Activated T-helper 2 cell treated with anti-CD3 and anti-CD28 coated beads, Interferon-gamma antibody, Interleukin-2, Interleukin-4, amounts not matched to agents 10 μg/mL and 5 μg/mL and 100 μg/mL, durations not matched to agents 14 hours and 24 hours and 36 hours (primary cell): ENCODE results near the gene SNX33. TPM values are rescaled to one million over a fixed set of nuclear protein-coding genes. Genes with fewer than 3 reads are reported as not detected.

Source experiments
- DNase-seq: peaks from one replicate; pipeline ENCODE4 v3.0.0; 2021; ENCODE audit warnings: low spot score
- H3K27ac Mint-ChIP-seq: one replicate; pipeline ENCODE4 v1.8.0; 2021; ENCODE audit warnings: mixed read lengths
- H3K27me3 Mint-ChIP-seq: one replicate; pipeline ENCODE4 v1.8.0; 2021; ENCODE audit warnings: low read depth, mixed read lengths
- H3K36me3 Mint-ChIP-seq: one replicate; pipeline ENCODE4 v1.8.0; 2021; ENCODE audit warnings: low read depth, mixed read lengths
- H3K4me1 Mint-ChIP-seq: one replicate; pipeline ENCODE4 v1.8.0; 2021; ENCODE audit warnings: low read depth, mixed read lengths
- H3K4me3 Mint-ChIP-seq: one replicate; pipeline ENCODE4 v1.8.0; 2021; ENCODE audit warnings: low read depth, mild to moderate bottlenecking, moderate library complexity, mixed read lengths
- H3K9me3 Mint-ChIP-seq: one replicate; pipeline ENCODE4 v1.8.0; 2021; ENCODE audit warnings: mixed read lengths
- intact Hi-C: fragments of 100-400 bp; cut with micrococcal nuclease; formaldehyde crosslinking; loops from one replicate; pipeline ENCODE4 v1.15.1; 2023
- total RNA-seq: library from RNA; stranded (reverse); gene quantifications from 2 replicates; pipeline ENCODE4 v1.2.3, GENCODE V29; 2022

SNX33 gene
- total RNA-seq, 1 donor from 2014 or later = 6.8 TPM

- Mint-ChIP-seq H3K27me3 (no peaks in the 10 kb centered on the region), H3K36me3 (no peaks in the 10 kb centered on the region), H3K4me1 (no peaks in the 10 kb centered on the region), H3K9me3 (no peaks in the 10 kb centered on the region), H3K27ac (no peak overlapping the region), H3K4me3 (no peak overlapping the region)
- no peak for DNase-seq
- intact Hi-C loops = no loop called here
These were observed 11.5 kb downstream of the SNX33 start for GRCh38 chr15:75659141-75659771.

GRCh38 chr15:75659928-75660645, 12.4 kb downstream of the SNX33 start:
- Mint-ChIP-seq H3K4me1 (no peaks in the 10 kb centered on the region), H3K4me3 (no peak overlapping the region), H3K36me3 (no peaks in the 10 kb centered on the region), H3K9me3 (no peaks in the 10 kb centered on the region), H3K27ac (no peak overlapping the region), H3K27me3 (no peaks in the 10 kb centered on the region)
- DNase-seq = no peak
- intact Hi-C loops = no loop called here

GRCh38 chr15:75661100-75661755, 13.5 kb downstream of the SNX33 start:
- no peaks in the 10 kb centered on the region for H3K9me3 Mint-ChIP-seq
- H3K4me1 Mint-ChIP-seq = no peaks in the 10 kb centered on the region
- no peak overlapping the region for H3K27ac Mint-ChIP-seq
- no peak for DNase-seq
- H3K27me3 Mint-ChIP-seq = no peaks in the 10 kb centered on the region
- intact Hi-C loops = no loop called here
- H3K4me3 Mint-ChIP-seq = no peak overlapping the region
- no peaks in the 10 kb centered on the region for H3K36me3 Mint-ChIP-seq

GRCh38 chr15:75661756-75662140, 14.0 kb downstream of the SNX33 start:
- no peak overlapping the region for H3K27ac Mint-ChIP-seq

GRCh38 chr15:75662823-75663519, 15.3 kb downstream of the SNX33 start:
- no peaks in the 10 kb centered on the region for H3K9me3 Mint-ChIP-seq
- H3K27ac Mint-ChIP-seq = no peak overlapping the region
- no peaks in the 10 kb centered on the region for H3K36me3 Mint-ChIP-seq
- intact Hi-C loops = no loop called here
- H3K4me1 Mint-ChIP-seq = no peaks in the 10 kb centered on the region
- H3K27me3 Mint-ChIP-seq = no peaks in the 10 kb centered on the region
- DNase-seq = no peak
- no peak overlapping the region for H3K4me3 Mint-ChIP-seq

More at GRCh38 chr15:75661756-75662140, 14.0 kb downstream of the SNX33 start:
- no peak for DNase-seq
- Mint-ChIP-seq H3K4me1 (no peaks in the 10 kb centered on the region), H3K36me3 (no peaks in the 10 kb centered on the region), H3K4me3 (no peak overlapping the region), H3K9me3 (no peaks in the 10 kb centered on the region), H3K27me3 (no peaks in the 10 kb centered on the region)
- intact Hi-C loops = no loop called here

GRCh38 chr15:75663931-75664421, 16.3 kb downstream of the SNX33 start:
- intact Hi-C loops = no loop called here

GRCh38 chr15:75666823-75667501, 19.2 kb downstream of the SNX33 start:
- no peak overlapping the region for H3K4me3 Mint-ChIP-seq
- H3K27me3 Mint-ChIP-seq = no peaks in the 10 kb centered on the region
- no peak for DNase-seq
- intact Hi-C loops = no loop called here
- H3K36me3 Mint-ChIP-seq = no peaks in the 10 kb centered on the region
- no peak overlapping the region for H3K27ac Mint-ChIP-seq
- H3K4me1 Mint-ChIP-seq = no peaks in the 10 kb centered on the region
- no peaks in the 10 kb centered on the region for H3K9me3 Mint-ChIP-seq

More at GRCh38 chr15:75663931-75664421, 16.3 kb downstream of the SNX33 start:
- H3K36me3 Mint-ChIP-seq = no peaks in the 10 kb centered on the region
- H3K4me3 Mint-ChIP-seq = no peak overlapping the region
- no peaks in the 10 kb centered on the region for H3K4me1 Mint-ChIP-seq
- no peak overlapping the region for H3K27ac Mint-ChIP-seq
- no peak for DNase-seq
- H3K27me3 Mint-ChIP-seq = no peaks in the 10 kb centered on the region
- no peaks in the 10 kb centered on the region for H3K9me3 Mint-ChIP-seq

GRCh38 chr15:75669191-75669878, 21.6 kb downstream of the SNX33 start:
- Mint-ChIP-seq H3K27me3 (no peaks in the 10 kb centered on the region), H3K9me3 (no peaks in the 10 kb centered on the region), H3K4me1 (no peaks in the 10 kb centered on the region), H3K36me3 (no peaks in the 10 kb centered on the region), H3K27ac (no peak overlapping the region), H3K4me3 (no peak overlapping the region)
- intact Hi-C loops = no loop called here
- no peak for DNase-seq

GRCh38 chr15:75669879-75670212, 22.1 kb downstream of the SNX33 start:
- H3K27ac Mint-ChIP-seq = no peak overlapping the region

GRCh38 chr15:75671730-75672602, 24.3 kb downstream of the SNX33 start:
- DNase-seq = no peak
- H3K4me3 Mint-ChIP-seq = no peak overlapping the region
- no peak overlapping the region for H3K27ac Mint-ChIP-seq
- H3K4me1 Mint-ChIP-seq = no peaks in the 10 kb centered on the region
- no peaks in the 10 kb centered on the region for H3K27me3 Mint-ChIP-seq
- H3K36me3 Mint-ChIP-seq = no peaks in the 10 kb centered on the region
- intact Hi-C loops = no loop called here
- H3K9me3 Mint-ChIP-seq = no peaks in the 10 kb centered on the region

More at GRCh38 chr15:75669879-75670212, 22.1 kb downstream of the SNX33 start:
- Mint-ChIP-seq H3K27me3 (no peaks in the 10 kb centered on the region), H3K4me1 (no peaks in the 10 kb centered on the region), H3K4me3 (no peak overlapping the region), H3K9me3 (no peaks in the 10 kb centered on the region), H3K36me3 (no peaks in the 10 kb centered on the region)
- intact Hi-C loops = no loop called here
- DNase-seq = no peak

GRCh38 chr15:75672646-75673425, 25.1 kb downstream of the SNX33 start:
- no peak for DNase-seq
- Mint-ChIP-seq H3K4me3 (no peak overlapping the region), H3K27ac (no peak overlapping the region), H3K9me3 (no peaks in the 10 kb centered on the region), H3K27me3 (no peaks in the 10 kb centered on the region), H3K36me3 (no peaks in the 10 kb centered on the region), H3K4me1 (no peaks in the 10 kb centered on the region)
- intact Hi-C loops = no loop called here
